GM18498 (cell line): Measurements from ENCODE around the gene CSRP3.
"Not testable (repeated sequence)": the region's sequence is repeated elsewhere in the genome, so short reads cannot be mapped to it uniquely, and the experiment has no call there.

ENCODE experiments used
- ATAC-seq: cut with Tn5 transposase; IDR thresholded peaks from one replicate; pipeline ENCODE4 v1.9.1; 2021; ENCODE audit warnings: mild to moderate bottlenecking, moderate library complexity; ENCODE audit not compliant: unreplicated experiment

CSRP3 gene

DNA sequence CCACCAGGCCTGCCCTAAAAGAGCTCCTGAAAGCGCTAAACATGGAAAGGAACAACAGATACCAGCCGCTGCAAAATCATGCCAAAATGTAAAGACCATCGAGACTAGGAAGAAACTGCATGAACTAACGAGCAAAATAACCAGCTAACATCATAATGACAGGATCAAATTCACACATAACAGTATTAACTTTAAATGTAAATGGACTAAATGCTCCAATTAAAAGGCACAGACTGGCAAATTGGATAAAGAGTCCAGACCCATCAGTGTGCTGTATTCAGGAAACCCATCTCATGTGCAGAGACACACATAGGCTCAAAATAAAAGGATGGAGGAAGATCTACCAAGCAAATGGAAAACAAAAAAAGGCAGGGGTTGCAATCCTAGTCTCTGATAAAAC lies 64.9 kb downstream of the CSRP3 start:
- ATAC-seq, result not testable (repeated sequence)

DNA sequence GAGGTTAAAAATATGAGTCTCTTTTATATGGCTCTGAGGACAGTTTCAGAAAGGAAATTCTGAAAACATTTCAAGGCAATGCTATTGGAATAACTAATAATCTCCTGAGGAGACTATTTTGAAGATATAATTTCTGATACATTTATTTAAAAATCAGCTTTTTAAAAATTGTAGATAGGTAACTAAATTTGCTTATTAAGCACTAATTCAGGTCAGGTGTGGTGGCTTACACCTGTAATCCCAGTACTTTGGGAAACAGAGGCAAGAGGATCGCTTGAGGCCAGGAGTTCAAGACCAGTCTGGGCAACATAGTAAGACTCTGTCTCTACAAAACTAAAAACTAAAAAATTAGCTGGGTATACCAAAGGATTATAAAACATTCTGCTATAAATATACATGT lies 67.8 kb downstream of the CSRP3 start:
- no peak for ATAC-seq
